Neural cell (in vitro differentiated cells): ENCODE measurements around the gene SPARCL1. TPM values are rescaled to one million over a fixed set of nuclear protein-coding genes. Genes with fewer than 3 reads are reported as not detected.

Source experiments
- H2AFZ ChIP-seq: fragments of 200-600, 300-800 bp; sonication (generic), shearing (Covaris generic); 2 replicates; pipeline ENCODE4 v1.6.0; 2014; ENCODE audit warnings: low read depth, mild to moderate bottlenecking, antibody characterized with exemption, low read length, moderate library complexity
- H3F3A ChIP-seq: fragments of 200-600 bp; shearing (Covaris generic); 2 replicates; pipeline ENCODE4 v1.6.1; 2016; ENCODE audit warnings: mild to moderate bottlenecking, moderate library complexity, mixed read lengths, antibody characterized with exemption, low read length; ENCODE audit not compliant: insufficient read depth, poor library complexity, severe bottlenecking
- H3K27ac ChIP-seq: fragments of 200-600, 300-800 bp; sonication (generic), shearing (Covaris generic); 2 replicates; pipeline ENCODE4 v1.5.1; 2014; ENCODE audit warnings: mild to moderate bottlenecking, low read length, moderate library complexity
- H3K27me3 ChIP-seq: fragments of 300-800, 200-600 bp; sonication (generic), shearing (Covaris generic); 2 replicates; pipeline ENCODE4 v1.6.0; 2014; ENCODE audit warnings: mild to moderate bottlenecking, low read depth, low read length, moderate library complexity; ENCODE audit not compliant: insufficient read depth
- H3K36me3 ChIP-seq: fragments of 300-800, 200-600 bp; sonication (generic), shearing (Covaris generic); 2 replicates; pipeline ENCODE4 v1.5.1; 2014; ENCODE audit warnings: mild to moderate bottlenecking, antibody characterized with exemption, low read length, moderate library complexity; ENCODE audit not compliant: insufficient read depth
- H3K4me2 ChIP-seq: fragments of 300-800, 200-600 bp; sonication (generic), shearing (Covaris generic); 2 replicates; pipeline ENCODE4 v1.6.0; 2014; ENCODE audit warnings: mild to moderate bottlenecking, low read length
- H3K4me3 ChIP-seq: fragments of 300-800, 200-600 bp; sonication (generic), shearing (Covaris generic); 2 replicates; pipeline ENCODE4 v1.5.1; 2014; ENCODE audit warnings: mild to moderate bottlenecking, low read length, moderate library complexity
- H3K79me2 ChIP-seq: fragments of 200-600 bp; shearing (Covaris generic); replicated peaks from 2 replicates; pipeline ENCODE4 v1.6.0; 2014; ENCODE audit warnings: mild to moderate bottlenecking, low read length, moderate library complexity; ENCODE audit not compliant: insufficient read depth
- H3K9ac ChIP-seq: fragments of 300-800, 200-600 bp; sonication (generic), shearing (Covaris generic); 2 replicates; pipeline ENCODE4 v1.6.1; 2016; ENCODE audit warnings: mild to moderate bottlenecking, low read length, mixed read lengths
- H3K9me2 ChIP-seq: fragments of 200-600 bp; shearing (Covaris generic); 2 replicates; pipeline ENCODE4 v1.6.1; 2016; ENCODE audit warnings: mild to moderate bottlenecking, low read length, mixed read lengths; ENCODE audit not compliant: insufficient read depth
- H3K9me3 ChIP-seq: fragments of 200-600, 300-800 bp; sonication (generic), shearing (Covaris generic); 2 replicates; pipeline ENCODE4 v1.6.1; 2016; ENCODE audit warnings: mild to moderate bottlenecking, mixed run types, low read length, moderate library complexity, mixed read lengths
- H4K20me1 ChIP-seq: fragments of 200-600 bp; shearing (Covaris generic); 2 replicates; pipeline ENCODE4 v1.6.1; 2016; ENCODE audit warnings: mild to moderate bottlenecking, mixed run types; ENCODE audit not compliant: insufficient read depth
- EP300 ChIP-seq: fragments of 450-650 bp; conservative IDR thresholded peaks from 2 replicates; pipeline ENCODE4 v1.6.1; 2014; ENCODE audit warnings: antibody characterized with exemption, mild to moderate bottlenecking, moderate library complexity; ENCODE audit not compliant: poor library complexity, severe bottlenecking
- EZH2 ChIP-seq: fragments of 200-600, 300-800 bp; shearing (Covaris generic), sonication (generic); IDR thresholded peaks from 2 replicates; pipeline ENCODE4 v1.6.1; 2014; ENCODE audit warnings: antibody characterized with exemption, low read length, borderline replicate concordance, mild to moderate bottlenecking; ENCODE audit not compliant: insufficient read depth, poor library complexity, severe bottlenecking
- MXI1 ChIP-seq: fragments of 450-650 bp; conservative IDR thresholded peaks from 2 replicates; pipeline ENCODE4 v1.6.1; 2014; ENCODE audit warnings: antibody characterized with exemption, mild to moderate bottlenecking; ENCODE audit not compliant: poor library complexity, severe bottlenecking
- POLR2AphosphoS5 ChIP-seq: IDR thresholded peaks from 2 replicates; pipeline ENCODE4 v1.6.1; 2012
- RAD21 ChIP-seq: fragments of 450-650 bp; conservative IDR thresholded peaks from 2 replicates; pipeline ENCODE4 v1.6.1; 2014; ENCODE audit warnings: antibody characterized with exemption, mild to moderate bottlenecking, moderate library complexity
- SMC3 ChIP-seq: fragments of 450-650 bp; conservative IDR thresholded peaks from 2 replicates; pipeline ENCODE4 v1.6.1; 2014; ENCODE audit warnings: antibody characterized with exemption, mild to moderate bottlenecking, moderate library complexity; ENCODE audit not compliant: poor library complexity
- TAF1 ChIP-seq: IDR thresholded peaks from 2 replicates; pipeline ENCODE4 v1.6.1; 2012; ENCODE audit warnings: low read depth
- polyA plus RNA-seq: library from polyadenylated mRNA; depleted of rRNA; stranded (reverse); fragments of >200 nt; gene quantifications from 2 replicates; pipeline ENCODE4 v1.2.3, GENCODE V29; 2014
- TF ChIP-seq, protein P1 (sequence below): IDR thresholded peaks from 2 replicates; pipeline ENCODE4 v1.6.1; 2012; ENCODE audit warnings: borderline replicate concordance
- TF ChIP-seq, protein P2 (sequence below): fragments of 450-650 bp; IDR thresholded peaks from 2 replicates; pipeline ENCODE4 v1.5.1; 2014; ENCODE audit warnings: antibody characterized with exemption, mild to moderate bottlenecking, moderate library complexity; ENCODE audit not compliant: poor library complexity, severe bottlenecking

SPARCL1 gene
- polyA plus RNA-seq, 1 donor from 2014 or later = 0.89 TPM

DNA sequence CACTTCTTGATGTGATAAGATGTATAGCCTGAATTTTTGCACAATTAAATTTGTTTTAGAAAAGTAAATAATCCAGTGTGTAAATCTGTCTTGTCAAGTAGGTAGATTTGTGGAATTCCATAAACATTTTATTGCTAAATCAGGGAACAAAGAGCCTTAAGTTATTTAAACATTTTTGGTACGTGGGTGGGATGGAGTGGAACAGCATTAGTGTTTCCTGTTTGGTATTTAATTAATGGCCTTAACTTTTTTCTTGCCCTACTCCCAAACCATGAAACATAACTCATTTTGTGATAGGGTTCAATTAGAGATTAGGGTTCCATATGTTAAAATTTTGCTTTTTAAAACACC lies 101.7 kb downstream of the SPARCL1 start:
- no peaks in the 10 kb centered on the region for H3F3A ChIP-seq
- no peak overlapping the region for H3K9ac ChIP-seq
- no peak overlapping the region for H3K27ac ChIP-seq
- no peak for TF ChIP-seq RAD21
- TF ChIP-seq, protein P1, sequence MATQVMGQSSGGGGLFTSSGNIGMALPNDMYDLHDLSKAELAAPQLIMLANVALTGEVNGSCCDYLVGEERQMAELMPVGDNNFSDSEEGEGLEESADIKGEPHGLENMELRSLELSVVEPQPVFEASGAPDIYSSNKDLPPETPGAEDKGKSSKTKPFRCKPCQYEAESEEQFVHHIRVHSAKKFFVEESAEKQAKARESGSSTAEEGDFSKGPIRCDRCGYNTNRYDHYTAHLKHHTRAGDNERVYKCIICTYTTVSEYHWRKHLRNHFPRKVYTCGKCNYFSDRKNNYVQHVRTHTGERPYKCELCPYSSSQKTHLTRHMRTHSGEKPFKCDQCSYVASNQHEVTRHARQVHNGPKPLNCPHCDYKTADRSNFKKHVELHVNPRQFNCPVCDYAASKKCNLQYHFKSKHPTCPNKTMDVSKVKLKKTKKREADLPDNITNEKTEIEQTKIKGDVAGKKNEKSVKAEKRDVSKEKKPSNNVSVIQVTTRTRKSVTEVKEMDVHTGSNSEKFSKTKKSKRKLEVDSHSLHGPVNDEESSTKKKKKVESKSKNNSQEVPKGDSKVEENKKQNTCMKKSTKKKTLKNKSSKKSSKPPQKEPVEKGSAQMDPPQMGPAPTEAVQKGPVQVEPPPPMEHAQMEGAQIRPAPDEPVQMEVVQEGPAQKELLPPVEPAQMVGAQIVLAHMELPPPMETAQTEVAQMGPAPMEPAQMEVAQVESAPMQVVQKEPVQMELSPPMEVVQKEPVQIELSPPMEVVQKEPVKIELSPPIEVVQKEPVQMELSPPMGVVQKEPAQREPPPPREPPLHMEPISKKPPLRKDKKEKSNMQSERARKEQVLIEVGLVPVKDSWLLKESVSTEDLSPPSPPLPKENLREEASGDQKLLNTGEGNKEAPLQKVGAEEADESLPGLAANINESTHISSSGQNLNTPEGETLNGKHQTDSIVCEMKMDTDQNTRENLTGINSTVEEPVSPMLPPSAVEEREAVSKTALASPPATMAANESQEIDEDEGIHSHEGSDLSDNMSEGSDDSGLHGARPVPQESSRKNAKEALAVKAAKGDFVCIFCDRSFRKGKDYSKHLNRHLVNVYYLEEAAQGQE = no peak
- no peak for TF ChIP-seq EP300
- TF ChIP-seq, protein P2, sequence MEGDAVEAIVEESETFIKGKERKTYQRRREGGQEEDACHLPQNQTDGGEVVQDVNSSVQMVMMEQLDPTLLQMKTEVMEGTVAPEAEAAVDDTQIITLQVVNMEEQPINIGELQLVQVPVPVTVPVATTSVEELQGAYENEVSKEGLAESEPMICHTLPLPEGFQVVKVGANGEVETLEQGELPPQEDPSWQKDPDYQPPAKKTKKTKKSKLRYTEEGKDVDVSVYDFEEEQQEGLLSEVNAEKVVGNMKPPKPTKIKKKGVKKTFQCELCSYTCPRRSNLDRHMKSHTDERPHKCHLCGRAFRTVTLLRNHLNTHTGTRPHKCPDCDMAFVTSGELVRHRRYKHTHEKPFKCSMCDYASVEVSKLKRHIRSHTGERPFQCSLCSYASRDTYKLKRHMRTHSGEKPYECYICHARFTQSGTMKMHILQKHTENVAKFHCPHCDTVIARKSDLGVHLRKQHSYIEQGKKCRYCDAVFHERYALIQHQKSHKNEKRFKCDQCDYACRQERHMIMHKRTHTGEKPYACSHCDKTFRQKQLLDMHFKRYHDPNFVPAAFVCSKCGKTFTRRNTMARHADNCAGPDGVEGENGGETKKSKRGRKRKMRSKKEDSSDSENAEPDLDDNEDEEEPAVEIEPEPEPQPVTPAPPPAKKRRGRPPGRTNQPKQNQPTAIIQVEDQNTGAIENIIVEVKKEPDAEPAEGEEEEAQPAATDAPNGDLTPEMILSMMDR = no peak
- TF ChIP-seq EZH2 = no peak
- TF ChIP-seq MXI1 = no peak
- no peak for TF ChIP-seq SMC3
- TF ChIP-seq TAF1 = no peak
- TF ChIP-seq POLR2AphosphoS5 = no peak
- H3K36me3 ChIP-seq = no peaks in the 10 kb centered on the region
- H2AFZ ChIP-seq = no peak overlapping the region
- H4K20me1 ChIP-seq = no peaks in the 10 kb centered on the region
- H3K79me2 ChIP-seq = peaks cover 43% of the 10 kb centered on the region
- no peak overlapping the region for H3K4me2 ChIP-seq
- H3K9me2 ChIP-seq = no peaks in the 10 kb centered on the region
- no peaks in the 10 kb centered on the region for H3K27me3 ChIP-seq
- no peaks in the 10 kb centered on the region for H3K9me3 ChIP-seq
- H3K4me3 ChIP-seq = no peak overlapping the region

DNA sequence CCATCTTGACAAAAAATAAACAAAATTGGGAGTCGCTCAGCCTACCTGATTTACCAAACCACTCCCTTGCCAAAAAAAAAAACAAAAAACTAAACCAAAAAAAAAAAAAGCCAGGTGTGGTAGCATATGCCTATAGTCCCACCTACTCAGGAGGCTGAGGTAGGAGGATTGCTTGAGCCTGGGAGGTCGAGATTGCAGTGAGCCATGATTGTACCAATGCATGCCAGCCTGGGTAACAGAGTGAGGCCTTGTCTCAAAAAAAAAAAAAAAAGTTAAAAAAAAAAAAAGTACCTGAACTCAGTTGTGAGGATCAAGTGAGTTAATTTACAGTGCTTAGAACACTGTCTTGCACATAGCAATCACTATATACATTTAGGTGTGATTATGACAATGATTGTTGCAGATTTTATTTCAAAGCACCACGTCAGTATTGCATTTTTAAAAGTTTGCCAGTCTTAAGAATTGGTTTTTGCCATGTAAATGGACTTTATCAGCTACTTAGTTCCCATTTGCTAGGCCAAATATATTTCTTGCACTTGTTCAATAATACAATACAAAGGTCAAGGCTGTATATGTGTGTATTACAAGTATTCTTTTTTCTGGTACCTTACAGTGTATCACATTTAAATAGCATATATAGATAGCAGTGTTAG lies 102.2 kb downstream of the SPARCL1 start:
- no peaks in the 10 kb centered on the region for H3K9me3 ChIP-seq
- no peaks in the 10 kb centered on the region for H3K9me2 ChIP-seq
- H3K27me3 ChIP-seq = no peaks in the 10 kb centered on the region
- H2AFZ ChIP-seq = no peak overlapping the region
- H3F3A ChIP-seq = no peaks in the 10 kb centered on the region
- TF ChIP-seq SMC3 (no peak), EP300 (no peak), RAD21 (no peak), POLR2AphosphoS5 (no peak), MXI1 (no peak), EZH2 (no peak), TAF1 (no peak)
- TF ChIP-seq, protein P1 = no peak
- TF ChIP-seq, protein P2 = no peak
- no peaks in the 10 kb centered on the region for H4K20me1 ChIP-seq
- no peak overlapping the region for H3K9ac ChIP-seq
- no peak overlapping the region for H3K27ac ChIP-seq
- no peak overlapping the region for H3K4me2 ChIP-seq
- H3K4me3 ChIP-seq = no peak overlapping the region
- H3K36me3 ChIP-seq = no peaks in the 10 kb centered on the region
- H3K79me2 ChIP-seq = peaks cover 38% of the 10 kb centered on the region
